NCI-H2107 treated with DMSO at 0.1 percent for 48 hours (cell line): Measurements from ENCODE around the gene NEUROD1.
A peak's percentile ranks its signal among the peaks of the same experiment; 100 is the strongest.
"Not testable (repeated sequence)": the region's sequence is repeated elsewhere in the genome, so short reads cannot be mapped to it uniquely, and the experiment has no call there.

ENCODE experiments used
- DNase-seq: peaks from one replicate; lab custom pipeline; 2025; ENCODE audit not compliant: unreplicated experiment; lab: John Stamatoyannopoulos, UW

Gene NEUROD1

DNA sequence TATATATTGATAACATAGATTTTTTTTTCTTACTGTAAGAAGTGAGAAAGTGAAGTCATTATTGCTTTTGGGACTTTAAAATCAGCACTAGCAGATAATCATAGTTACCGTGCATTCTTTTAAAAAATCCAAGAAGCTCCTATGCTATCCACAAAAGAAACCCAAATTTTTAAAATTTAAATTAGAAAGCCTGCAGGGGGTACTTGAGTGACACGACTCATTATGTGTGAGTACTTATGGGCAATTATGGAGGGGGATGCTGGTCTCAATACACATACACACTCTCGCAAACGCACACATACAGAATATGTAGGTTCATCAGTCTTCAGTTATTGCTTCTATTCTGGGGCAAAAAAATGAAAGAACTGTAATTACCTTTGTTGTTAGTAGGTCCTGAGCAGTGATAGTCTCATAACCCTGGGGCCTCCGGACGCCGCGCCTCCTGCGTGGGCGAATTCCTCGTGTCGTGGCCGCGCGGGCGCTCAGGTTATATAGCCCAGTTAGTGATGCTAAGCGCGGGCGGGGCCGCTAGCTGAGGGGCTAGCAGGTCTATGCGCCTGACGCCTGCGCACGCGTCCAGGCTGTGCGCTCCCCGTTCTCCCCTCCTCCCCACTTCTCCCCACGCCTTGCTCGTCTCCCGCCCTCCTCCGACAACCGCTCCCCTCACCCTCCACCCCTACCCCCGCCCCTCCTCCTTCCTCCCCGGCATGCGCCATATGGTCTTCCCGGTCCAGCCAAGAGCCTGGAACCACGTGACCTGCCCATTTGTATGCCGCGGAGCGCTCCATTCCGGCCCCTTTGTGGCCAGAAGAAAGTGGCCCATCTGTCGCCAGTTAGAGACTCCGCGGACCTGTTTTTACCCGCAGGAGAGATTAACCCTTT lies at the start of gene NEUROD1:
NEUROD1 (minus strand) TSS at position 463 of the 882 bp plus-strand sequence. CDS start 1,657 bp downstream, outside the sequence.
- DNase-seq: no peak

DNA sequence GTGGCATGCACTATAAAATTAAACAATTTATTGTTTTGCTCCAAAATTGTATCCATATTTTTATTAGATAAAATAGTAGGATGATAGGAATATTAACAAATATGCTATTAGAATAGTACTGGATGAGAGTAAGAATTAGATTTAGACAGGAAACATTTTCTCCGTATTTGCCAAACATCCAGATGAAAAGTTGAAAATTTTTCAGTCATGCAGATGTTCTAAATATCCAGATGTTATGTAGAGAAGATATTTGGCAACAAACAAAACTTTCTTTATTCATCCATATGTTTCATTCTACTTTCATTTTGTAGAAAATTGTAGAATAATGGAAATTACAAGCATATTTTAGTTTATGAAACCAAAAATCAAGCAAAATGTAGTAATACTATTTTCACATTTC lies 45.2 kb upstream of the NEUROD1 start:
- no peak for DNase-seq

DNA sequence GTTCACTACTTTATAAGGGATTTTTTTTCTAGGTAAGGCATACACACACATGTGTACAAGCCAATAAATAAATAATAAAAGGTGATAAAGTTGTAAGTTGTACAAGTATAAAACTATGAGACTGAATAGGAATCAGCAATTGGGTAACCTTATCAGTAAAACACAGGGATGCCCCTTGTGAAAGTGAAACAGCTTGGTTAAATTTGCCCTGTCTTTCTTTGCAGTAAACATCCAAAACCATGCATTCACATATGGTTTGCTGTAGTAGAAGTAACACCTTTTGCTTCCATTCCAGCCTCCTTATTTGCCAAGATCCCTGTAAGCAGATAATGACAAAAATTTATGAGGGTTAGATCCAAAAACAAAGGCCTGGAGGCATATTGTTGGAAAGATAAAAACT lies 44.3 kb upstream of the NEUROD1 start:
- no peak for DNase-seq

DNA sequence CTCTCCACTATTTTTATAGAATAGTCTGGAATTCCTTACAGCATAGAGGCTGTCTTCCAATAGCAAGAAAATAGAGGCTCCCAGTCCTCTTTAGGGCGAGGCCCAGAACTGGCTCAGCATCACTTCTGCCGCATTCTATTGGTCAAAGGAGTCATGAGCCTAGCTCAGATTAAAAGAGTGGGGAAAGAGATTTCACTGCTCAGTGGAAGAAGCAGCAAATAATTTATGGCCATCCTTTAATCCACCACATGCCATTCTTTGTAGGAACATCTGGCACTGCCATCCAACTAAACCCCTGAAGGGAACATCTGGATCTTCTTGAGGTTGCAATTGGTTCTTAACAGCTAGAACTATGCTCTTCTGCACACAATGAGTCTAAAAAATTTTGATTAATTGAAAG lies 43.4 kb upstream of the NEUROD1 start:
- no peak for DNase-seq

DNA sequence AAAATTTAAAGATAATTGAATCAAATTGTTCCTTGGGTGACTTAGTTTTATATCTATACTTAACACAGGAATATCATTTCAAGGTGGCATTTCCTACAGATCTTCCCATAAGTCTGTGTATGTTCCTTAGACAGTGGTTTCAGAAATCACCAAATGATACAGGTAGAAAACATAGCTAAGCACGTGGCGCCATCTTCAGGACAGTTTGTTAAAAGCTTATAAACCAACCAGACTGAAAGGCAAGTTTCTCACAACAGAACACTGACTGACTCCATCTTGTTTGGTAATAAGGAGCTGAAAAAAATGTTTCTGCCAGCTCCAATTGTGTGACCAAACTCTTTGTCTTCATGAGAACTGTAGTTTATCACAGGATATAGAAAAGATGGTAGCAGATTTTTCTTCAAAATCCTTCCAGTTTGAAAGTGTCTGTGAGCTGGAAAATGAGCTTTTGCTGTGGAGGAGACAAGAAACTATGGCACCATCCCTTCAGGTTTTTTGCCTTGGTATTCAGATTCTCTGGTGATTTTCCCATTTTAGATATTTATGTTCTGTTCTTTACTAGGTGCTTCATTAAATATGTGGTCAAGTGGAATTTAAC lies 34.8 kb upstream of the NEUROD1 start:
- peak; percentile 88 for DNase-seq

DNA sequence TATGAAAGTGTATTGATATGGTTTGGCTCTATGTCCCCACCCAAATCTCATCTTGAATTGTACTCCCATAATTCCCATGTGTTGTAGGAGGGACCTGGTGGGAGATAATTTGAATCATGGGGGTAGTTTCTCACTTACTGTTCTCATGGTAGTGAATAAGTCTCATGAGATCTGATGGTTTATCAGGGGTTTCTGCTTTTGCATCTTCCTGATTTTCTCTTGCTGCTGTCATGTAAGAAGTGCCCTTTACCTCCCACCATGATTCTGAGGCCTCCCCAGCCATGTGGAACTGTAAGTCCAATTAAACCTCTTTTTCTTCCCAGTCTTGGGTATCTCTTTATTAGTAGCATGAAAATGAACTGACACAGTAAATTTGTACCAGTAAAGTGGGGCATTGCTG lies 30.7 kb upstream of the NEUROD1 start:
- DNase-seq: not testable (repeated sequence)

DNA sequence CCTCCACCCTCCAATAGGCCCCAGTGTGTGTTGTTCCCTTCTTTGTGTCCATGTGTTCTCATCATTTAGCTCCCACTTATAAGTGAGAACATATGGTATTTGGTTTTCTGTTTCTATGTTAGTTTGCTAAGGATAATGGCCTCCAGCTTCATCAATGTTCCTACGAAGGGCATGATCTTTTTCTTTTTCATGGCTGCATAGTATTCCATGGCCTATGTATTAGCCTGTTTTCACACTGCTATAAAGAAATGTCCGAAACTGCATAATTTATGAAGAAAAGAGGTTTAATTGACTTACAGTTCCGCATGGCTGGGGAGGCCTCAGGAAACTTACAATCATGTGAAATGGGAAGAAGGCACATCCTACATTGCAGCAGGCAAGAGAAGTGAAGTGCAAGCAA lies 22.2 kb upstream of the NEUROD1 start:
- not testable (repeated sequence) for DNase-seq

DNA sequence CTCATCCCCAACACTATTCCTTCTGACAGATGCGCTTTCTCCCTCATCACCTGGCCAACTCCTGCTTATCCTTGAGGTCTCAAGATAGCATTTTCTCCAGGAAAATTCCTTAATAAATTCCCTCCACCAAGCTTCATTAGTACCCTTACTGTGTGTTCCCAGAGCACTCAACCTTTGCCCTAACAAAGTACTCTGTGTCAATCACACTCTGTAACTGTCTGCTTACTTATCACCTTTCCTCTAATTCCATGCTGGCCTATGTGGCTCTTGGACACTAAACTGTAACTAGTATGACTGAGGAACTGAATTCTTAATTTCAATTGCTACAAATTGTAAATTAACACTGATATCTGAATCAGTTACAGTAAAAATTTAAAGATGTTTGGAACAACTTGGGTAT lies 17.9 kb upstream of the NEUROD1 start:
- DNase-seq: no peak

GRCh38 chr2:181697571-181697970 lies 17.3 kb upstream of the NEUROD1 start:
- no peak for DNase-seq

GRCh38 chr2:181697126-181697525 lies 16.8 kb upstream of the NEUROD1 start:
- DNase-seq: no peak

DNA sequence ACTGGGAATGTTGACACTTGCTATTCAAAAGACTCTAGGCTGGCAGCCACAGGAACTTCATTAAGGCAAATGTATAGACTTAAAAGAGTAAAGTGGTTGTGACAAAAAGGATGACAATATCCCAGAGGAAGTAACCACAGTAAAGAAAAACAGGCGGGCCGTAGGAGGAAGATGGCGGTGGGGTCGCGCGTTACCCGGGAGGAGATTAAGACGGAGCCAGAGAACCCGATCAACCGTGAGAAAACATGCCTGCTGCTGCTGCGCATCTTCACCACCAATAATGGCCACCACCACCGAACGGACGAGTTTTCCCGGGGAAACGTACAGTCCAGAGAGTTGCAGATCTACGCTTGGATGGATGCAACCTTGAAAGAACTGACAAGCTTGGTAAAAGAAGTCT lies 14.0 kb upstream of the NEUROD1 start:
- no peak for DNase-seq

DNA sequence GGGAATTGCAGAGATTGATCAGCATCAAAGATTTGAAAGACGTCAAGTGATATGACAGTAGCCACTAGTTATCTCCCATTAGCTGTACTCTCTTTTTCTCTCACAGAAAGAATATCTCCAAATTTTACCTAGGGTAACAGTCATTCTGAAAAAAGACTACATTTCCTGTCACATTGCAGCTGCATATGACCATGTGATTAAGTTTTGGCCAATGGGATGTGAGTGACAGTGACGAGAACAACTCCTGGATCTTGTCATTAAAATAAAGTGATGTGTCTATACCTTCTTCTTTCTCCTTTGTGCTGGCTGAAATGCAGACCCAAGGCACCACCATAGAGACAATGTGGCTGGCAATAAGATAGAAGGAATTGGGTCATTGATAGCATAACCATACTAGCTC lies 10.5 kb upstream of the NEUROD1 start:
- DNase-seq: no peak

- DNase-seq: peak; percentile 58
Observed at GRCh38 chr2:181686576-181687185, 6.4 kb upstream of the NEUROD1 start.

DNA sequence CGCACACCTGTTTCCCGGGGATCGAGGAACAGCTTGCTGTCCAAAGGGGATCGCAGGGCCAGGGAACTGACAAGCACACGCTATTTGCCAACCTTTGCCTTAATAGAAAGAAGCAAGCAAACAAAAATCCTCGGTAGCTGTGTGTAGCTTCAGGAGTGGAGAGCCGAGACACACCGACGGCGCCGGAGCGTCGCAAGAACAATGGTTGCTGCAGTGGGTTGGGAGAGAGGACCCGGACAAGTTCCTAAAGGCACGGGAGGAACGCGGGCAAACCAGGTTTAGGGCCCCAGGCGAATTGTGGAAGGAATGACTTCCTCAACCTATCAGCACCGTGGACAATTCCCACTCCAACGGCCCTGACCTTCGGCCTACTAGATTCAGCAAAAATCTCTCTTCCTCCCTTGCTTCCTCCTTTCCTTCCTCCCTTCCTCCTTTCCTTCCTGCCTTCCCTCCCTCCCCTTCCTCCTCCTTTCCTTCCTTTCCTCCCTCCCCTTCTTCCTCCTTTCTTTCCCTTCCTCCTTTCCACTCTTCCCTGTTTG lies 4.9 kb upstream of the NEUROD1 start:
- no peak for DNase-seq

DNA sequence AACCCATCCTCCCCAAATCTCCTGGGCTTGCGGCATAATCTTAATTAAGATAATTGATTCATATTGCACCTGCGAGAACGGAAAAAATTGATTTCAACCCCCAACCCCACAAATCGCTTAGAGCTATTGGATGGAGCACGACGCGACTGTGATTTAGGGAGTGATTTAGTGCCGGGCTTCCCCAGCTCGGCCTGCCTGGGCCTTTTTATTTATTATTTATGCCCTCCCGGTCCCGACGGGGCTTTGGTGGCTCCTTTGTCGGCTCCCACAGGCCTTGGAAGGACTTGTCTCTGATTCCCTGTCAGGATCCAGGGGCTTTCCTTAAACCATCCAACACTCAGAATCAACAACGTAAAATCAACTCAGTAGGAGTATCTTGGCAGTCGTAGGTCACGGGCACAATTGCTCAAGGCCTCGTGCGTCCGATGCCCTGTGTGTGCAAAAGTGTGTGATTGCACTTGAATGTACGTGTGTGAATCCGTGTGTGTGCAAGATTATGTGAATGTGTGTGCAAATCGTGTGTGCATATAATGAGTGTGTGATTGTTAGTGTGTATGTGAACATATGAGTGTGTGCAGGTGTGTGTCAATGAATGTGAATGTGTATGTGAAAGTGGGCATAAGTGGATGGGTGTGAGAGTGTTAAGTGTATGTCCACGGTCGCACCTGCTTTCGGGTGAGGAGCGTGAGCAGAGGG lies 4.3 kb upstream of the NEUROD1 start:
- DNase-seq: no peak

GRCh38 chr2:181683518-181684453 lies 3.5 kb upstream of the NEUROD1 start:
- DNase-seq: no peak

DNA sequence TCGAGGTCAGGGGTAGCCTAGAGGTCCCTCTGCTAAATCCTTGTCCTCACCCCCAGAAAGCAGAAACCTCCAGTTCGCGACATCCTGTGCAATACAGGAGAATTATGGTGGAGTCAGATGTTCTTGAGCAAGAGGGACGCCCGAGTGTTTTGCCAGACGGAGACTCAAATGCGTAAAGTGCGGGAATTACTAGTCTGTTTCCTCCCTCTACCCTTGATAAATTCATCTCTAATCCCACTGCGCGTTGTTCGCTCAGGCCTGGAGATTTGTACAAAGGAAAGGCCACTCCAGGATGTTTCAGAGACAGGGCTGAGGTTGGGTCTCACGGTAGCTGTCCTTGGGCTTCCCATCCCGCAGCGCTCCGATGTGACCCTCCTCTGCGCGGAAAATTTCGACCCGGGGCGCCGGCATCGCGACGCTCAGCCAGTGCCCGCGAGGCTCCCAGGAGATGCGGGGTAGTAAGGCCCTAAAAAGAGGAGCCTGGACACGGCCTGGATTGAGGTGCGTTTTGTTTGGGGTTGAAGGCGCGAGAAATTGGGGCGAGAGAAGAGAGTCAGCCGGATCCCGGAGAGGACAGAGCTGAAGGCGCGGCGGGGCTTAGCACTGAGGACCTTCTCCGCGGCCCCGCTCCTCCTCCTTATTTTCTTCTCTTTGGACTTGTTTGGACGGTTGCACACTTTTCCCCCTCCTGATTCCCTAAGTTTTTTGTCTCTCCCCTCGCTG lies 2.6 kb upstream of the NEUROD1 start:
- no peak for DNase-seq

GRCh38 chr2:181682026-181682789 lies 1.9 kb upstream of the NEUROD1 start:
- DNase-seq: no peak
